SU-DHL-6 (cell line): ENCODE data around the gene TSPAN8.

Experiments used
- H2AFZ ChIP-seq: fragments of 200-600 bp; sonication (generic); 2 replicates; pipeline ENCODE4 v1.6.1; 2014; ENCODE audit warnings: low read depth, mild to moderate bottlenecking, moderate library complexity, mixed read lengths, antibody characterized with exemption, low read length; ENCODE audit not compliant: severe bottlenecking
- H3F3A ChIP-seq: fragments of 200-600 bp; shearing (Covaris generic); 2 replicates; pipeline ENCODE4 v1.6.0; 2016; ENCODE audit warnings: antibody characterized with exemption, mild to moderate bottlenecking; ENCODE audit not compliant: insufficient read depth
- H3K27ac ChIP-seq: fragments of 200-600 bp; sonication (generic); 2 replicates; pipeline ENCODE4 v1.5.1; 2016; ENCODE audit warnings: low read depth, mild to moderate bottlenecking, low read length, moderate library complexity, mixed read lengths
- H3K27me3 ChIP-seq: fragments of 200-600 bp; sonication (generic), shearing (Covaris generic); 2 replicates; pipeline ENCODE4 v1.6.0; 2014; ENCODE audit warnings: mild to moderate bottlenecking, low read length
- H3K36me3 ChIP-seq: fragments of 200-600 bp; sonication (generic); 2 replicates; pipeline ENCODE4 v1.6.1; 2014; ENCODE audit warnings: mild to moderate bottlenecking, low read length, mixed read lengths
- H3K4me2 ChIP-seq: fragments of 300-600, 200-600 bp; shearing (Covaris generic), sonication (generic); 2 replicates; pipeline ENCODE4 v1.6.0; 2014; ENCODE audit warnings: low read length, low read depth, mild to moderate bottlenecking; ENCODE audit not compliant: poor library complexity, severe bottlenecking
- H3K4me3 ChIP-seq: fragments of 200-600 bp; sonication (generic); 2 replicates; pipeline ENCODE4 v1.5.1; 2014; ENCODE audit warnings: antibody characterized with exemption, low read length, mild to moderate bottlenecking, mixed read lengths; ENCODE audit not compliant: insufficient read depth, poor library complexity, severe bottlenecking
- H3K79me2 ChIP-seq: fragments of 200-600 bp; sonication (generic); 2 replicates; pipeline ENCODE4 v1.6.1; 2014; ENCODE audit warnings: mild to moderate bottlenecking, low read length, moderate library complexity; ENCODE audit not compliant: insufficient read depth
- H3K9ac ChIP-seq: fragments of 200-600 bp; sonication (generic); 2 replicates; pipeline ENCODE4 v1.7.0; 2014; ENCODE audit warnings: mild to moderate bottlenecking, low read length
- H3K9me2 ChIP-seq: fragments of 200-600 bp; sonication (generic); replicated peaks from 2 replicates; pipeline ENCODE4 v1.6.1; 2014; ENCODE audit warnings: low read length; ENCODE audit not compliant: insufficient read depth
- H3K9me3 ChIP-seq: fragments of 200-600 bp; sonication (generic); 2 replicates; pipeline ENCODE4 v1.6.1; 2014; ENCODE audit warnings: low read length, mixed read lengths; ENCODE audit not compliant: insufficient read depth
- H4K20me1 ChIP-seq: fragments of 200-600 bp; sonication (generic); 2 replicates; pipeline ENCODE4 v1.6.1; 2014; ENCODE audit warnings: low read depth, mild to moderate bottlenecking, antibody characterized with exemption, low read length, moderate library complexity, mixed read lengths
- CTCF ChIP-seq: fragments of 200-600 bp; sonication (generic); IDR thresholded peaks from one replicate; pipeline ENCODE4 v1.5.1; 2017; ENCODE audit warnings: antibody characterized with exemption, mild to moderate bottlenecking, low read length, moderate library complexity; ENCODE audit not compliant: insufficient read depth, poor library complexity, severe bottlenecking
- EZH2phosphoT487 ChIP-seq: fragments of 200-600 bp; sonication (generic), shearing (Covaris generic); conservative IDR thresholded peaks from 2 replicates; pipeline ENCODE4 v1.6.1; 2018; ENCODE audit warnings: mild to moderate bottlenecking, antibody characterized with exemption, low read length, moderate library complexity, mixed read lengths

Gene TSPAN8

GRCh38 chr12:71193041-71193440 lies 35.2 kb upstream of the TSPAN8 start:
- H3F3A ChIP-seq, result no peaks in the 10 kb centered on the region
- no peaks in the 10 kb centered on the region for H3K36me3 ChIP-seq
- no peak overlapping the region for H3K4me3 ChIP-seq
- no peak overlapping the region for H3K27ac ChIP-seq
- TF ChIP-seq EZH2phosphoT487 (no peak), CTCF (no peak)
- no peaks in the 10 kb centered on the region for H3K9me3 ChIP-seq
- H3K9ac ChIP-seq, result no peak overlapping the region
- no peaks in the 10 kb centered on the region for H3K9me2 ChIP-seq
- H4K20me1 ChIP-seq, result no peaks in the 10 kb centered on the region
- no peaks in the 10 kb centered on the region for H3K27me3 ChIP-seq
- no peaks in the 10 kb centered on the region for H3K79me2 ChIP-seq
- no peak overlapping the region for H2AFZ ChIP-seq
- no peak overlapping the region for H3K4me2 ChIP-seq

GRCh38 chr12:71191509-71192196 lies 33.9 kb upstream of the TSPAN8 start:
- Histone ChIP-seq H2AFZ (no peak overlapping the region), H3K79me2 (no peaks in the 10 kb centered on the region), H3K9me2 (no peaks in the 10 kb centered on the region), H3K4me2 (no peak overlapping the region), H3K27me3 (no peaks in the 10 kb centered on the region), H3K9ac (no peak overlapping the region), H3K36me3 (no peaks in the 10 kb centered on the region), H3F3A (no peaks in the 10 kb centered on the region), H4K20me1 (no peaks in the 10 kb centered on the region), H3K9me3 (no peaks in the 10 kb centered on the region), H3K27ac (no peak overlapping the region), H3K4me3 (no peak overlapping the region)
- TF ChIP-seq EZH2phosphoT487 (no peak), CTCF (no peak)

- Histone ChIP-seq H3K9me3 (no peaks in the 10 kb centered on the region), H3K27me3 (no peaks in the 10 kb centered on the region), H4K20me1 (no peaks in the 10 kb centered on the region), H3K9ac (no peak overlapping the region), H3K4me3 (no peak overlapping the region), H3F3A (no peaks in the 10 kb centered on the region), H3K9me2 (no peaks in the 10 kb centered on the region), H3K36me3 (no peaks in the 10 kb centered on the region), H3K79me2 (no peaks in the 10 kb centered on the region), H2AFZ (no peak overlapping the region), H3K27ac (no peak overlapping the region), H3K4me2 (no peak overlapping the region)
- no peak for TF ChIP-seq EZH2phosphoT487
- TF ChIP-seq CTCF, result no peak
Observed at GRCh38 chr12:71190822-71191221, 33.0 kb upstream of the TSPAN8 start.
